ENCODE results near the gene ZBTB4.
"Not testable (repeated sequence)": the region's sequence is repeated elsewhere in the genome, so short reads cannot be mapped to it uniquely, and the experiment has no call there.

The ZBTB4 gene

DNA sequence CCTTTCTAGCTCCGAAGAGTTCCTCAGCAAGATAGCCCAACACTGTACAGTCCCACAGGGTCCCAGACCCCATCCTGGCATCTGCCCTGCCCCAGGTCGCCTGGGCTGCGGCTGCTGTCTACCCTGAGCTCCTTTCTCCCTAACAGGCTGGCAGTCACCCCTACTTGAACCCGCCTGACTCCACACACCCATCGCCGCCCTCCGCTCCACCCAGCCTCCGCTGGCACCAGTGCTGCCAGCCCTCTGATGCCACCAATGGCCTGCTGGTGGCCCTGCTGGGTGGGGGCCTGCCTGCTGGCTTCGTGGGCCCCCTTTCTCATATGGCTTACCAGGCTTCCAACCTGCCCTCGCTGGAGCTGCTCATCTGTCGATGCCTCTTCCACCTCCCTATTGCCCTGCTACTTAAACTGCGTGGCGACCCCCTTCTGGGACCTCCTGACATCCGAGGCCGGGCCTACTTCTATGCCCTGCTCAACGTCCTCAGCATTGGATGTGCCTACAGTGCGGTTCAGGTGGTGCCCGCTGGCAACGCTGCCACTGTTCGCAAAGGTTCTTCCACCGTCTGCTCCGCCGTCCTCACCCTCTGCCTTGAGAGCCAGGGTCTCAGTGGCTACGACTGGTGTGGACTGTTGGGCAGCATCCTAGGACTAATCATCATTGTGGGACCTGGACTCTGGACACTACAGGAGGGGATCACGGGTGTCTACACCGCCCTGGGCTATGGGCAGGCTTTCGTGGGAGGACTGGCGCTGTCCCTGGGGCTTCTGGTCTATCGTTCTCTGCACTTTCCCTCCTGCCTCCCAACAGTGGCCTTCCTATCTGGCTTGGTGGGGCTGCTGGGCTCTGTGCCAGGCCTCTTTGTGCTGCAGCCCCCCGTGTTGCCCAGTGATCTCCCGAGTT, 2.7 kb upstream of the ZBTB4 start:
- Histone ChIP-seq H3K79me2 (ENCODE audit: insufficient read depth, low read length) (peaks cover 21% of the 10 kb centered on the region), H3F3A (ENCODE audit: insufficient read depth) (peaks cover 11% of the 10 kb centered on the region; the same call in 1 of the 2 replicates)
- H2AFZ ChIP-seq (ENCODE audit: low read depth, low read length, severe bottlenecking); H4K20me1 ChIP-seq (ENCODE audit: low read depth, low read length); H3K27ac ChIP-seq (ENCODE audit: low read depth, low read length); H3K9ac ChIP-seq (ENCODE audit: low read length); H3K4me2 ChIP-seq (ENCODE audit: low read depth, low read length, poor library complexity, severe bottlenecking); H3K27me3 ChIP-seq (ENCODE audit: low read length); H3K9me3 ChIP-seq (ENCODE audit: insufficient read depth, low read length); H3K9me2 ChIP-seq (replicated peaks; ENCODE audit: insufficient read depth, low read length); H3K4me3 ChIP-seq (ENCODE audit: insufficient read depth, low read length, poor library complexity, severe bottlenecking); H3K36me3 ChIP-seq (ENCODE audit: low read length): not testable (repeated sequence)

DNA sequence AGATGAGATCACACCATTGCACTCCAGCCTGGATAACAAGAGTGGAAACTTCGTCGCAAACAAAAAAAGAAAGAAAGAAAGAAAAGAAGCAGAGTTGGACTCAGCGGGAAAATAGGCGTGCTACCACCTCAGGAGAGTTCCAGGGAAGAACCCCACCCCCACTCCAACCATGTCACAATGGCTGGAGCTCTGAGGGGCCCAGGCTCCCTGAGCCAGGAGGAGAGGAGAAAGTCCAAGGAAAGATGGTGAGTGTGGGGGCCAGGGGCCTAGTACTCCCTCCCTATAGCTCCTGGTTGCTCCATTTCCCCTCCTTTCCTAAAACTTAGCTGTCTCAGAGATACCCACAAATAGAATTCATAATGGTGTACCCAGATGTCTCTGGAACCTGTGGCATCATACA, 1.8 kb upstream of the ZBTB4 start, which contains the start of gene SLC35G6:
Gene SLC35G6 (plus strand): TSS at position 172 of the 400 bp plus-strand sequence. CDS start 71 bp downstream, at position 243.
- H3K4me3 ChIP-seq (ENCODE audit: insufficient read depth, low read length, poor library complexity, severe bottlenecking); H3K9me3 ChIP-seq (ENCODE audit: insufficient read depth, low read length); H3K4me2 ChIP-seq (ENCODE audit: low read depth, low read length, poor library complexity, severe bottlenecking); H3K27me3 ChIP-seq (ENCODE audit: low read length); H2AFZ ChIP-seq (ENCODE audit: low read depth, low read length, severe bottlenecking); H3K27ac ChIP-seq (ENCODE audit: low read depth, low read length); H3K36me3 ChIP-seq (ENCODE audit: low read length); H3F3A ChIP-seq (ENCODE audit: insufficient read depth); H3K9ac ChIP-seq (ENCODE audit: low read length); H4K20me1 ChIP-seq (ENCODE audit: low read depth, low read length); H3K9me2 ChIP-seq (replicated peaks; ENCODE audit: insufficient read depth, low read length): not testable (repeated sequence)
- peaks cover 12% of the 10 kb centered on the region for H3K79me2 ChIP-seq (ENCODE audit: insufficient read depth, low read length)

DNA sequence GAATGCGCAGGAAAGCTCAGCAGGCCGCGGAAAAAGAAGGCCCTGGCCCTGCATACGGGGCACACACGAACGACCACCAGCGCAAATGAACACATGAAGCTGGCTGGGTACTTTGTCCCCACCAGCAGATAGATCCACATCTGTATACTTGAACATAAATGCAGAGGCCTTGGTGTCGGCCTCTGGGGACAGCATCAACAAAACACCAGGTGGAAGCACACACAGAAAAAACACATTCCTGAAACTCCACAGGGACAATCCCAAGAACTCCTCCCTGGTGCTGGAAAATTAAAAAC, 606 bp upstream of the ZBTB4 start:
- Histone ChIP-seq H3K9me3 (ENCODE audit: insufficient read depth, low read length) (no peaks in the 10 kb centered on the region), H3K27me3 (ENCODE audit: low read length) (no peaks in the 10 kb centered on the region), H3K4me3 (ENCODE audit: insufficient read depth, low read length, poor library complexity, severe bottlenecking) (no peak overlapping the region), H3K4me2 (ENCODE audit: low read depth, low read length, poor library complexity, severe bottlenecking) (peak overlapping the region; percentile 49), H3K9ac (ENCODE audit: low read length) (no peak overlapping the region; the same call in 1 of the 2 replicates), H4K20me1 (ENCODE audit: low read depth, low read length) (no peaks in the 10 kb centered on the region), H3K79me2 (ENCODE audit: insufficient read depth, low read length) (peaks cover 2% of the 10 kb centered on the region), H3K9me2 (replicated peaks; ENCODE audit: insufficient read depth, low read length) (no peaks in the 10 kb centered on the region), H2AFZ (ENCODE audit: low read depth, low read length, severe bottlenecking) (no peak overlapping the region), H3K36me3 (ENCODE audit: low read length) (no peaks in the 10 kb centered on the region), H3K27ac (ENCODE audit: low read depth, low read length) (no peak overlapping the region), H3F3A (ENCODE audit: insufficient read depth) (peaks cover 3% of the 10 kb centered on the region; the same call in 1 of the 2 replicates)
- TF ChIP-seq EZH2phosphoT487 (conservative IDR thresholded peaks at IDR 0.05; ENCODE audit: low read length) = no peak
- TF ChIP-seq, protein P1, sequence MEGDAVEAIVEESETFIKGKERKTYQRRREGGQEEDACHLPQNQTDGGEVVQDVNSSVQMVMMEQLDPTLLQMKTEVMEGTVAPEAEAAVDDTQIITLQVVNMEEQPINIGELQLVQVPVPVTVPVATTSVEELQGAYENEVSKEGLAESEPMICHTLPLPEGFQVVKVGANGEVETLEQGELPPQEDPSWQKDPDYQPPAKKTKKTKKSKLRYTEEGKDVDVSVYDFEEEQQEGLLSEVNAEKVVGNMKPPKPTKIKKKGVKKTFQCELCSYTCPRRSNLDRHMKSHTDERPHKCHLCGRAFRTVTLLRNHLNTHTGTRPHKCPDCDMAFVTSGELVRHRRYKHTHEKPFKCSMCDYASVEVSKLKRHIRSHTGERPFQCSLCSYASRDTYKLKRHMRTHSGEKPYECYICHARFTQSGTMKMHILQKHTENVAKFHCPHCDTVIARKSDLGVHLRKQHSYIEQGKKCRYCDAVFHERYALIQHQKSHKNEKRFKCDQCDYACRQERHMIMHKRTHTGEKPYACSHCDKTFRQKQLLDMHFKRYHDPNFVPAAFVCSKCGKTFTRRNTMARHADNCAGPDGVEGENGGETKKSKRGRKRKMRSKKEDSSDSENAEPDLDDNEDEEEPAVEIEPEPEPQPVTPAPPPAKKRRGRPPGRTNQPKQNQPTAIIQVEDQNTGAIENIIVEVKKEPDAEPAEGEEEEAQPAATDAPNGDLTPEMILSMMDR (IDR thresholded peaks at IDR 0.05; ENCODE audit: insufficient read depth, low read length, poor library complexity, severe bottlenecking) = no peak

DNA sequence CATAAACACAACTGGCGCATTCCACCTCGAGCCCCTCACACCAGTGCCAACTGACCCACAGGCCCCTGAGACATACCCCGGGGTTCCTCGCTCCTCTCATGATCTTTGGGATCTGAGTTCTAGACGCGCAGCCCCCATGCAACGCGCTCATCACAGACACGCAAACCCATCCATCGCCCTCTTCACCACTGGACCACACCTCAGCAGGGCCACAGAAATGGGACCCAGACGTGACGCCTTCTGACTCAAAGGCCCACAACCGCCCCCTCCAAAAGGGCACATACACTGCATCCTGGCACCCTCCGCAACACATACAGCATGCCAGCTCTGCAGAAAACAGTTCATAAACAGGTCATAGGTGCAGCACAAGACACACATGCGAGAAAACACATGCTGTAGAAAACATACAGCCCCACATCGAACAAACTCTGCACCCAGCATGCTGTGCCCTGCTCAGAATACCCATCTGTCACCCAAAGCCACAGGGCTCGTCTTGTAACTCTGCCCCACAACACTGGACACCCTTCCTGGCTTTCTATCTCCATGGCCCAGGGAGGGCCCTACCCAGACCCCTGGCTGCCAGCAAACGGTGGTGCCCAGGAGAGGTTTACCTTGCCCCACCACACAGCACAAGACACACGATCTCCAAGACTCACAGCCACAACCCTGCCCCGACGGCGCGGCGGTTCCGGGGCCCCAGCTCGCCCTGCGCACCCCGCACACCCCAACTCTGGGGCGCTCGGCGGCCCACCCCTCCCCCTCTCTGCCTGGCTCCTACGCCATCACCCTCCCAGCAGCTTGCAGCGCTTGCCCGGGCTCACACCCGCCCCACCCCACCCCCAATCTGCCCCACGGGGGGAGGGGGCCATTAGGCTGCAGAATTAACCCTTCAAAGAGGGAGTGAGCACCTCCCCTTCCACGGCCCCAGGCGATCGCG, 887 bp downstream of the ZBTB4 start:
- no peak overlapping the region for H3K27ac ChIP-seq (ENCODE audit: low read depth, low read length)
- no peak for TF ChIP-seq EZH2phosphoT487 (conservative IDR thresholded peaks at IDR 0.05; ENCODE audit: low read length)
- TF ChIP-seq, protein P1 (IDR thresholded peaks at IDR 0.05; ENCODE audit: insufficient read depth, low read length, poor library complexity, severe bottlenecking) = no peak

More for the DNA sequence above, 887 bp downstream of the ZBTB4 start:
- H3K9ac ChIP-seq (ENCODE audit: low read length) = peak overlapping the region; percentile 43
- H3K79me2 ChIP-seq (ENCODE audit: insufficient read depth, low read length) = no peaks in the 10 kb centered on the region
- H3K36me3 ChIP-seq (ENCODE audit: low read length) = no peaks in the 10 kb centered on the region
- H3K4me3 ChIP-seq (ENCODE audit: insufficient read depth, low read length, poor library complexity, severe bottlenecking) = peak overlapping the region; percentile 32
- H4K20me1 ChIP-seq (ENCODE audit: low read depth, low read length) = no peaks in the 10 kb centered on the region
- peak overlapping the region; percentile 39 for H3K4me2 ChIP-seq (ENCODE audit: low read depth, low read length, poor library complexity, severe bottlenecking)
- H3F3A ChIP-seq (ENCODE audit: insufficient read depth) = no peaks in the 10 kb centered on the region
- no peaks in the 10 kb centered on the region for H3K27me3 ChIP-seq (ENCODE audit: low read length)
- peak overlapping the region; percentile 26 for H2AFZ ChIP-seq (ENCODE audit: low read depth, low read length, severe bottlenecking)
- H3K9me2 ChIP-seq (replicated peaks; ENCODE audit: insufficient read depth, low read length) = no peaks in the 10 kb centered on the region
- no peaks in the 10 kb centered on the region for H3K9me3 ChIP-seq (ENCODE audit: insufficient read depth, low read length)

All from SU-DHL-6 (cell line).